ENCODE measurements around the gene OR51E1. TPM values are rescaled to one million over a fixed set of nuclear protein-coding genes. Genes with fewer than 3 reads are reported as not detected.

OR51E1 gene
- total RNA-seq: under 1 TPM; 0.31 to 0.55 TPM
- polyA plus RNA-seq (ENCODE audit: insufficient read depth, low read depth, low replicate concordance): 0.59 TPM
- long read RNA-seq, donor 1: 0 reads
- long read RNA-seq, donor 2: 0 reads

- no peaks in the 10 kb centered on the region for H3K36me3 ChIP-seq (ENCODE audit: low read depth, missing control alignments)
- H3K4me1 ChIP-seq: peaks cover 3% of the 10 kb centered on the region
- no peak for DNase-seq
- H3K27me3 ChIP-seq: no peaks in the 10 kb centered on the region
- no peak for TF ChIP-seq POLR2A (IDR thresholded peaks at IDR 0.05)
- TF ChIP-seq CTCF (IDR thresholded peaks at IDR 0.05): no peak
- no peak within 1 kb of the TSS for H3K27ac ChIP-seq
- no peak within 1 kb of the TSS for H3K4me3 ChIP-seq
- 73 to 78% methylated on average over 3 of the region's 3 CpGs for WGBS, 2 donors
- no peaks in the 10 kb centered on the region for H3K9me3 ChIP-seq
- intact Hi-C loops (cut with DNase I; ENCODE audit: low total_unique reads): no loop called here
Observed at GRCh38 chr11:4643682-4644081, at the start of gene OR51E1. Gene OR51E1 (plus strand): TSS chr11:4643982. CDS start chr11:4652527, 8,545 bp downstream.

- no peak for DNase-seq
- Histone ChIP-seq H3K27ac (no peak overlapping the region), H3K36me3 (ENCODE audit: low read depth, missing control alignments) (no peaks in the 10 kb centered on the region), H3K4me1 (peaks cover 4% of the 10 kb centered on the region), H3K27me3 (no peaks in the 10 kb centered on the region), H3K9me3 (no peaks in the 10 kb centered on the region), H3K4me3 (no peak overlapping the region)
- WGBS, 2 donors: 84 to 90% methylated on average over 4 of the region's 4 CpGs
- intact Hi-C loops (cut with DNase I; ENCODE audit: low total_unique reads): no loop called here
- TF ChIP-seq CTCF (IDR thresholded peaks at IDR 0.05) (no peak), POLR2A (IDR thresholded peaks at IDR 0.05) (no peak)
Observed at GRCh38 chr11:4605057-4605456, 38.7 kb upstream of the OR51E1 start.

GRCh38 chr11:4606231-4607015, 37.4 kb upstream of the OR51E1 start:
- Histone ChIP-seq H3K4me1 (peaks cover 4% of the 10 kb centered on the region), H3K27ac (no peak overlapping the region), H3K27me3 (no peaks in the 10 kb centered on the region), H3K4me3 (no peak overlapping the region), H3K36me3 (ENCODE audit: low read depth, missing control alignments) (no peaks in the 10 kb centered on the region), H3K9me3 (no peaks in the 10 kb centered on the region)
- no peak for DNase-seq
- intact Hi-C loops (cut with DNase I; ENCODE audit: low total_unique reads): no loop called here
- TF ChIP-seq CTCF (IDR thresholded peaks at IDR 0.05) (no peak), POLR2A (IDR thresholded peaks at IDR 0.05) (no peak)
- 67 to 68% methylated on average over 1 of the region's 1 CpG for whole genome bisulfite sequencing, 2 donors

- Histone ChIP-seq H3K4me3 (peak overlapping the region; percentile 75 to 78), H3K9me3 (no peaks in the 10 kb centered on the region), H3K27me3 (no peaks in the 10 kb centered on the region), H3K27ac (no peak overlapping the region), H3K36me3 (ENCODE audit: low read depth, missing control alignments) (no peaks in the 10 kb centered on the region), H3K4me1 (peaks cover 4% of the 10 kb centered on the region)
- TF ChIP-seq POLR2A (IDR thresholded peaks at IDR 0.05) (no peak), CTCF (IDR thresholded peaks at IDR 0.05) (no peak)
- WGBS, 2 donors: 34 to 38% methylated on average over 6 of the region's 6 CpGs
- no peak for DNase-seq
- intact Hi-C loops (cut with DNase I; ENCODE audit: low total_unique reads): no loop called here
Observed at GRCh38 chr11:4607096-4607495, 36.7 kb upstream of the OR51E1 start.

Data from testis (tissue), 5 donors.